ENCODE results near the gene PIP5K1B.

PIP5K1B gene

DNA sequence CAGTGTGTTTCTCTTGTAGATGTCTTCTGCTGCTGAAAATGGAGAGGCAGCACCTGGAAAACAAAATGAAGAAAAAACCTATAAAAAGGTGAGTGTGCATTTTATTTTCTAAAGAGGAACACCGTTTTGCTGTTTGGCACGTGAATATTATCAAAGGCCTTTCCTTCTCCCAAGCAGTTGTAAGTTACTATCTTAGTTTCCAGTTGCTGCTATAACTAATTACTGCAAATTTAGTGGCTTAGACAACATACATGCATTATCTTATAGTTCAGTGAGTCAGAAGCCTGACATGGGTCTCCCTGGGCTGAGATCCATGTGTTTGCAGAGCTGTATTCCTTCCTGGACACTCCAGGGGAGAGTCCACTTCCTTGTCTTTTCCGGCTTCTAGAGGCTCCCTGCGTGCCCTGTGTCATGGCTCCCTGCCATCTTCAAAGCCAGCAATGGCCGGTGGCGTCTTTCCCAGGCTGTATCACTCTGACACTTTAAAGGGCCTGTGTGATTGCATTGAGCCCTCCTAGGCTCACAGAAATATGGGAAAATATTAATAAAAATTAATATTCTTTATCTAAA lies 117.6 kb downstream of the PIP5K1B start:
- no peak overlapping the region for H3K4me3 Mint-ChIP-seq
- no peaks in the 10 kb centered on the region for H3K36me3 Mint-ChIP-seq (ENCODE audit: insufficient read depth)
- DNase-seq (ENCODE audit: low spot score in 2 of 2) (no peak), ATAC-seq (replicated peaks; ENCODE audit: extremely low read depth, poor library complexity, severe bottlenecking) (no peak)
- H3K27me3 Mint-ChIP-seq = peaks cover 34% of the 10 kb centered on the region
- no peaks in the 10 kb centered on the region for H3K4me1 Mint-ChIP-seq
- H3K27ac Mint-ChIP-seq (ENCODE audit: low read depth) = no peak overlapping the region
- no peaks in the 10 kb centered on the region for H3K9me3 Mint-ChIP-seq

DNA sequence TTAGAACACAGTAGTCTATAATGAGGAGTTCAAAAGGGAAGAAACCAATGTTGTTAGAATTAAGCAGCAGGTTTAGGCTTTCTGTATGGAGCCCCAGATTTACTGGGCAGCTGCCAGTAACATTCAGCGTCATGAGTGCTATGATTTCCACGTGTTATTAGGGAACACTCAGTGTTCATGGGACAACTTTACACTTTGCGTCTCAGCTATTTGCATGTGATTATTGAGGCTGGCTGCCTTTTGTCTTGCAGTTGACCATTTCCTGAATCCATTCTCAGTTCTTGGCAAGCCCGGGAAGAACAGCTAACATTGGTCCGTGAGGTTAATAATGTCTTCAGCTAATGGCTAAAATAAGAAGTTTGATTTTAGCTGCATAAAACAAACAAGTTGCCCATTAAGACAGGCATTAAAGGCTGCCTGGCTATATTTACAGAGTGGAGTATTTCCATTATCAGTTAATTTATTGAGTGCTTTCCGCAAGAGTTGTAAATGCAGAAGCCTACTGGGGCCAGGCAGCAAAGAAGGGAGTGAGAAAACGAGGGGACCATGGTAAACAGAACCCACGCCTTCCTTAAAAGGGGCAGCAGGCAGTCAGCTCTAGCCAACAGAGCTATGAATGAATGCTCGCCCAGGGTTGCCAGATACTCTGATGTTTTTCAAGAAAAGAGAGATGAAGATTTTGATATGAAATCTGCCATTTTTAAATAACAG lies 120.9 kb downstream of the PIP5K1B start:
- no peak for DNase-seq (ENCODE audit: low spot score in 2 of 2)
- no peak for ATAC-seq (replicated peaks; ENCODE audit: extremely low read depth, poor library complexity, severe bottlenecking)
- H3K4me1 Mint-ChIP-seq = no peaks in the 10 kb centered on the region
- peaks cover 21% of the 10 kb centered on the region for H3K27me3 Mint-ChIP-seq
- no peaks in the 10 kb centered on the region for H3K36me3 Mint-ChIP-seq (ENCODE audit: insufficient read depth)
- no peaks in the 10 kb centered on the region for H3K9me3 Mint-ChIP-seq
- H3K4me3 Mint-ChIP-seq = no peak overlapping the region
- no peak overlapping the region for H3K27ac Mint-ChIP-seq (ENCODE audit: low read depth)

DNA sequence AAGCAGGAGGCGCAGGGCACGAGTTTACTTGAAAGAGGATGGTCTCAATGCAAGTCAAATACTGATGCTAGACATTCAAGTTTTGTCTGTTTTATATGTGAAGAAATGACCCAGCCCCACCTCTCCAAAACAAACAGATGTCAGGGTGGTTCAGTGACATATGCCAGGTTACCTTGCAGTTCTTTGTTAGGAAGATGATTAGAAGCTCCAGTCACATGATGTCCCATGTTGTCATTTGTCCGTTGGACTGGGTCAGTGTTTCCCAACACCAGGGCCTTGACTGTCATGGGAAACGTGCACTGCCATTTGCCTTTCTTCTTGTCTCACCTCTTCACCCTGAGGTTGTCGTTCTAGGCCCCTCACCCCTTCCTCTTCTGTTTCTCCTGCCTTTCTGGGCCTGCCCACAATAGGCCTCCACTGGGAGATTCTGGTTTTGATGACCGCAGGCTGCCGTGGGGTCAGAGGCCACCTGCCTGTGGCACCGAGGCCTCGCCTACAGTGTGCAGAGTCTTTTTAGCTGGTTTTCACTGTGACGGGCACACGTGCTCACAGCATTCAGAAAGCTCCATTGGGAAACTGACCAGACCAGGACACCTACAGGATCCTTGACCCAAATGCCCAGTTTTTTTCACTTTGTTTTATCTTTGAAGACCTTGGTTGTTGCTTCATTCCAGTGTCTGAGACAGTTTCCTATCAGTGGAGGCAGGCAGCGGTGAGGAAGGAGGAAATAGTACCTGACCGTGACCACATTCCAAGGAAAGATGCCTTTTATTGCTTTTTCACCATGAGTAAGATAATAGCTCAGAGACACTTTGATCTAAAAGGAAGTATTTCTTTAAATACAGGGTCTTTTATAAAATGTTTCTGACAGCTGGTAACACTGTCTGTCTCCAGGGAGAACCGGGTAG lies 123.1 kb downstream of the PIP5K1B start:
- Mint-ChIP-seq H3K27me3 (peaks cover 20% of the 10 kb centered on the region), H3K4me3 (no peak overlapping the region), H3K36me3 (ENCODE audit: insufficient read depth) (no peaks in the 10 kb centered on the region), H3K9me3 (no peaks in the 10 kb centered on the region), H3K4me1 (no peaks in the 10 kb centered on the region), H3K27ac (ENCODE audit: low read depth) (no peak overlapping the region)
- DNase-seq (ENCODE audit: low spot score in 2 of 2) (no peak), ATAC-seq (replicated peaks; ENCODE audit: extremely low read depth, poor library complexity, severe bottlenecking) (no peak)

DNA sequence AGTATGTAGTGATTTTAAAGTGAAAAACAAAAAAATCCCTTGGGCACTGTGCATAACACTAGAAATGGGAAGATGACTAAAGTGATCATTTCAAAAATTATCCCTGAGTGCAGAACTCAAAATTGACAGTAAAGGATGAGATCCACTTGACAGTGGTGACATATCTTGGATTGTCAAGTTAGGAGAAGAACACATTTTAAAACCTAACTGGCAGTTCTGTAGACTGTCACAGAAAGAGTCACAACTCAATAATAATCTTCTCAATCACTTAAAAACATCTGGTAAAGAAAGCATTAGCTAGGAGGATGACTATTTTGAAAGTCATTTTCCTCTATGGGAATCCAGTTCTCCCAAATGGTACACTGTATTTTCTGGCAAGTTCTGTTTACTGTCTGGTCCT lies 127.1 kb downstream of the PIP5K1B start:
- H3K4me3 Mint-ChIP-seq = no peak overlapping the region
- H3K27me3 Mint-ChIP-seq = peaks cover 29% of the 10 kb centered on the region
- no peak overlapping the region for H3K27ac Mint-ChIP-seq (ENCODE audit: low read depth)
- DNase-seq (ENCODE audit: low spot score in 2 of 2) (no peak), ATAC-seq (replicated peaks; ENCODE audit: extremely low read depth, poor library complexity, severe bottlenecking) (no peak)
- H3K9me3 Mint-ChIP-seq = no peaks in the 10 kb centered on the region
- no peaks in the 10 kb centered on the region for H3K36me3 Mint-ChIP-seq (ENCODE audit: insufficient read depth)
- no peaks in the 10 kb centered on the region for H3K4me1 Mint-ChIP-seq

DNA sequence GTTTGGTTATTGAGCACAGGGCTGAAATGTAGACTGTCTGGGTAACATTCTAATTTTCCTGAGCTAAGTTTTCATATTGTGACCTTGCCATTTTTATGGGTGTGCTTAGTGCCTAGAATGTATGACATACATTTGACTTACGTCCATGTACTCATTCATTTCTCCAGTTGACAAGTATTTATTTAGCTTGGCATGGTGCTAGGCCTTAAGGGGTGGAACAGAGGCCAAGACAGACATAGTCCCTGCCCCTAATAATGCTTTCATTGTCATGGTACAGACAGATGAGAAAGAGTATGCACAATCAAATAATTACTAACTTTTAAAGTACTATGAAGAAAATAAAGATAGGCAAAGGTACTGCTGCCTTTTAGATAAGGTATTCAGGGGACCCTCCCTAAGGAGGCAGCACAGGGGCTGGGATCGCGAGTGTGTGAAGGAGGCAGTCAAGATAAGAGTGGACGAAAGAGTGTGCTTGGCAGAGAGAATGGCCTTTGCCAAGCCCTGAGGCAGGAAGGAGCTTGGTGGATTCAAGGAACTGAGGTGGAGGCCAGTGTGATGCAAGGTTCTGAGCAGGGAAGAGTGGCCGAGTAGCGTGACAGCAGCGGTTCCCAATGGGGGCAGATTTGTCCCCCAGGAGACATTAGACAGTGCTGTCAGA lies 128.0 kb downstream of the PIP5K1B start:
- Mint-ChIP-seq H3K27me3 (peaks cover 29% of the 10 kb centered on the region), H3K9me3 (no peaks in the 10 kb centered on the region), H3K36me3 (ENCODE audit: insufficient read depth) (no peaks in the 10 kb centered on the region), H3K4me1 (no peaks in the 10 kb centered on the region), H3K4me3 (no peak overlapping the region), H3K27ac (ENCODE audit: low read depth) (no peak overlapping the region)
- DNase-seq (ENCODE audit: low spot score in 2 of 2) (no peak), ATAC-seq (replicated peaks; ENCODE audit: extremely low read depth, poor library complexity, severe bottlenecking) (no peak)

DNA sequence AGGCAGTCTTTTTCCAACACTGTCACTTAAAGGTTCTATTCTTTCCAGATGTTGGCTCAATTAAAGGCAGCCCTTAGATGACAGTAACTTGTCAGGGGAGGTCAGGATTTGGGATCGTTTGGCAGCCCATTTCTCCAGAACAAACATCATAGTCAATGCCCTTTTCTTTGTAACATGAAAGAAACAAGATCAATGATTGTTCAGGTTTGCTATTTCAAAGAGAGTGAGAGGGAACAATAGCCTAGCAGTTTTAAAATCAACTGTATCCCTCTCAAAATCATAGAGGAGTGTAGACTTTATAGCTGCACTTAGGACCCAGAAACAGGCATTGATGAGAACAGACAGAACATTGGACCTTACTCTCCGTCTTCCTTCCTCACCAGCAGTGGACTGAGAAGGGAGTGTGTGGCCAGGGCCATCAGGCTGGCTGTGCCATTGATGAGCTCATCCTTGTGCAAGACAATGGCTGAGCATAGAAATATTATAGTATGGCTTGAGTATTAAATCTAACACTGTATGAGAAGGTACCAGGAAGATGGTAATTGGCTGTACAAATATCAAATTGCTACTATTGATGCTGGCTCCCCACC lies 130.0 kb downstream of the PIP5K1B start:
- H3K27me3 Mint-ChIP-seq = peaks cover 22% of the 10 kb centered on the region
- H3K4me1 Mint-ChIP-seq = no peaks in the 10 kb centered on the region
- H3K9me3 Mint-ChIP-seq = no peaks in the 10 kb centered on the region
- no peak overlapping the region for H3K27ac Mint-ChIP-seq (ENCODE audit: low read depth)
- DNase-seq (ENCODE audit: low spot score in 2 of 2) (no peak), ATAC-seq (replicated peaks; ENCODE audit: extremely low read depth, poor library complexity, severe bottlenecking) (no peak)
- no peaks in the 10 kb centered on the region for H3K36me3 Mint-ChIP-seq (ENCODE audit: insufficient read depth)
- H3K4me3 Mint-ChIP-seq = no peak overlapping the region

DNA sequence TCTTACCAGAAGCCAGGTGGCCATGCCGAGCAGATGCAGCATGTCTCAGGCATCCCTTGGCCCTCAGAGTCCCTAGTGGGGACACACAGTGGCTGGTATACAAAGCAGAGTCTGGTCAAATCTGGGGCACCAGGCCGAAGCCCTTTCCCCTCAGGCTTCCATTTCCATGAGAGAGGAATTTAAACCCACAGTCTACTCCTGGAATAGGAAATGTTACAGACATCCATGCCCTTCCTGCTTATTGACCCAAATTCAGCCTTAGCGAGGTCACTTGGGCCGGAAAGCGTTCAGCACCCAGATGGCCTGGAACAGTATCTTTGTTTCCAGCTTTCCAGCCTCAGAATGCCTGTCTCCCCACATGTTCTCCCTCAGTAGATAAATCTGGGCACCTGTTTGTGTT lies 131.7 kb downstream of the PIP5K1B start:
- Mint-ChIP-seq H3K27me3 (peaks cover 14% of the 10 kb centered on the region), H3K4me3 (no peak overlapping the region)

DNA sequence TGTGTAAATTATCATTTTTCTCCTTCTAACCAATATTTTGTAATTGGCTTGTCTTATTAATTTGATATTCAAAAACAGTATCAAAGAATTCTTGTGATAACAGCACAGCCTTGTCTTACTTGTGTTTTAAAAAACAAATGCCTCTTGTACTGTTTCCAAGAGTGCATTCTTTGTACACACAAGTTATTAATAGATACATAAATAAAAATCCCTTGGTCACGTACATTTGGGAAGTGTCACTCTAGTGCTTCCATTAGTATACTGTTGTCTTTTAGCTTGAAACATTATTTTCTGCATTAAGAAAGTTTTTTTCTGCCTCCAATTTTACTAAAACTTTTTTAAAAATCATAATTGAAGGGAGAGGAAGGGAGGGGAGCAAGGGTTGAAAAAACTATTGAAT lies 133.2 kb downstream of the PIP5K1B start:
- Mint-ChIP-seq H3K27ac (ENCODE audit: low read depth) (no peak overlapping the region), H3K27me3 (peaks cover 7% of the 10 kb centered on the region), H3K9me3 (no peaks in the 10 kb centered on the region), H3K36me3 (ENCODE audit: insufficient read depth) (no peaks in the 10 kb centered on the region), H3K4me3 (no peak overlapping the region), H3K4me1 (no peaks in the 10 kb centered on the region)
- ATAC-seq (replicated peaks; ENCODE audit: extremely low read depth, poor library complexity, severe bottlenecking) (no peak), DNase-seq (ENCODE audit: low spot score in 2 of 2) (no peak)

More for the DNA sequence above, 131.7 kb downstream of the PIP5K1B start:
- no peak for ATAC-seq (replicated peaks; ENCODE audit: extremely low read depth, poor library complexity, severe bottlenecking)
- no peak for DNase-seq (ENCODE audit: low spot score in 2 of 2)
- Mint-ChIP-seq H3K9me3 (no peaks in the 10 kb centered on the region), H3K4me1 (no peaks in the 10 kb centered on the region), H3K27ac (ENCODE audit: low read depth) (no peak overlapping the region), H3K36me3 (ENCODE audit: insufficient read depth) (no peaks in the 10 kb centered on the region)

DNA sequence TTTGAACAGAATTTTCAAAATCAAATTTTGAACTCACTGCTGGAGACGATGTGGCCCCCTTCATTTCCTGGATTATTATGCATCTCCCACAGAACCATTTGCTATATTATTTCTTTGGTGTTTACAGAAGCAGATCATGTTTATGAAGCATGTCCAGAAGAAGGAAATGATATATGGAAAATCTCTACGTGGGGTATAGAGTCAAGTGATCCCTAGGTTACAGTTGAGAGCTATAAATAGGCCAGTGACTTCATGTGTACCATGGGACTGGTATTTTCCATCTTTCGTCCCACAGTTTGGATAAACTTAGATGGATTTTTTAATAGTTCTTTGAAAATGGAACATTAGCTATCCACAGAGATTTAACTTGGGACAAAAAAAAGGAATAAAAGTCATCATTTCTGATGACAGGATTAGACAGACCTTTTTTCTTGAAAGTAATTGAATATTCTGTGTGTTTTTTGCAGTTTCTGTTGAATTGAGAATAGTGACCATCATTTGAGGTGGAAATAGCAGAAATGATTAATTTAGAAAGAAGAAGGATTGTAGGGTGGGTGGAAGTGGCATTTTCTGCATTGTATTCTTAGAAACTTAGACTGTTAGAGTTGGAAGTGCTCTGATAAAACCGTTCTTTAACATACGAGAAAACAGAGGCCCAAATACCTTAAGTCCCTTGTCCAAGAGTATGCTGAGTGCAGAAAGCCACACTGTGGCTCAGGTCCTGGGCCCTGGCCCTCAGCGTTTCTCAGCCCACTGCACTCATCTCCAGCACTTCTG lies 136.4 kb downstream of the PIP5K1B start:
- no peak for ATAC-seq (replicated peaks; ENCODE audit: extremely low read depth, poor library complexity, severe bottlenecking)

DNA sequence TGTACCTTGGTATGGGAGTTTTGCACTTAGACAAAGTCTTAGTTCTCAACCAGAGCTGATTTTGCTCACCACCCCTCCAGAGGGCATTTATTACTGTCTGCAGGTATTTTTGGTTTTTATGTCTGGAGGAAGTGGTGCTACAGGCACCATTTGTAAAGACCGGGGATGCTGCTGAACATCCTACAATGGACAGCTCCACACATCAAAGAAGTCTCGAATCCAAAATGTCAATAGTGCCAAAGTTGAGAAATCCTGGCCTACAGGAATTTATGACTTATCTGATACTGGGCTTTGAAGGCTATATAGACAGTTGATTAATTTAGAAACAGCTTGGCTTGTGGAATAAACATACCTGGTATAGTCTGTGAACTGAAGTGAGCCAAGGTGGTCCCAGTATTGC lies 137.5 kb downstream of the PIP5K1B start:
- Mint-ChIP-seq H3K4me1 (no peaks in the 10 kb centered on the region), H3K9me3 (no peaks in the 10 kb centered on the region), H3K36me3 (ENCODE audit: insufficient read depth) (no peaks in the 10 kb centered on the region), H3K27me3 (peaks cover 12% of the 10 kb centered on the region), H3K27ac (ENCODE audit: low read depth) (no peak overlapping the region), H3K4me3 (no peak overlapping the region)
- DNase-seq (ENCODE audit: low spot score in 2 of 2) = no peak
- ATAC-seq (replicated peaks; ENCODE audit: extremely low read depth, poor library complexity, severe bottlenecking) = no peak

More for the DNA sequence above, 136.4 kb downstream of the PIP5K1B start:
- no peaks in the 10 kb centered on the region for H3K36me3 Mint-ChIP-seq (ENCODE audit: insufficient read depth)
- H3K27me3 Mint-ChIP-seq = peaks cover 12% of the 10 kb centered on the region
- no peak overlapping the region for H3K4me3 Mint-ChIP-seq
- no peak for DNase-seq (ENCODE audit: low spot score in 2 of 2)
- no peaks in the 10 kb centered on the region for H3K4me1 Mint-ChIP-seq
- no peak overlapping the region for H3K27ac Mint-ChIP-seq (ENCODE audit: low read depth)
- no peaks in the 10 kb centered on the region for H3K9me3 Mint-ChIP-seq

DNA sequence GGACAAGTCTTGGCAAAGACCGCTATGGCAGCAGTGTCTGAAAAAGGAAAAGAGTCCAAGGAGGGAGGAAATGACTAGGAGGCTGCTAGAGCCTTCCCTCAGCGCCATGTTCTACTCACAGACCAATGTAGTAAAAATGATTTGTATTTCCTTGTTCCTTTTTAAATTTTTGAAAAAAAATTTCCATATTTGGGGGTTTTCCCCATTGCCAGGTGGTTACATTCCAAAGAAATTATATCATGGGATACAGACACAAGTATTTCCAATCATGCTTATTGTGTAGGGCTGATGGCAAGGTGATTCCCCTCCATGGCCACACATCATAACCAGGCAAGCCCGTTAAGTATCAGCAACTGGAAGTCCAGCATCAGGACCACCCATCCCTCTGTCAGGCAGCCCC lies 138.2 kb downstream of the PIP5K1B start:
- H3K27me3 Mint-ChIP-seq = peaks cover 12% of the 10 kb centered on the region
- H3K4me3 Mint-ChIP-seq = no peak overlapping the region
- H3K36me3 Mint-ChIP-seq (ENCODE audit: insufficient read depth) = no peaks in the 10 kb centered on the region
- no peak overlapping the region for H3K27ac Mint-ChIP-seq (ENCODE audit: low read depth)
- DNase-seq (ENCODE audit: low spot score in 2 of 2) = no peak
- no peaks in the 10 kb centered on the region for H3K9me3 Mint-ChIP-seq
- H3K4me1 Mint-ChIP-seq = no peaks in the 10 kb centered on the region
- no peak for ATAC-seq (replicated peaks; ENCODE audit: extremely low read depth, poor library complexity, severe bottlenecking)

DNA sequence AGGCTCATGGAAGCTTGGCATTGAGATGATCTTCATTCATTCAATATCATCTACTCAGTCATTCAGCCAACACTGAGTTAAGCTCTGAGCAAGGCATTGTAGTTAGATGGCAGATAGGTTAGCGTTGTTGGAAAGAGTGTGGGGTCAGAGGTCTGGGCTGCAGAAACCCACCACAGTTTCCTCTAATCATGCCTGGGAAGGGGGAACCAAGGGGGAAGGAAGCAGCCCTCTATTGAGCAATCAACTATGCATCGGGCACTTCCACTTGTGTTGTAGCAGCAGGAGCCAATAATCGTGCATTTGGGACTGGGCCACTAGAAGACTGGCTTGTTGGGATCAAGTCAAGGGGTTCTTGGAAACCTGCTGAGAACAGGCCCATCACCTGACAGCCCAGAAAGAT lies 139.1 kb downstream of the PIP5K1B start:
- H3K4me3 Mint-ChIP-seq = no peak overlapping the region
- no peaks in the 10 kb centered on the region for H3K36me3 Mint-ChIP-seq (ENCODE audit: insufficient read depth)
- peaks cover 12% of the 10 kb centered on the region for H3K27me3 Mint-ChIP-seq
- H3K4me1 Mint-ChIP-seq = no peaks in the 10 kb centered on the region
- no peak for ATAC-seq (replicated peaks; ENCODE audit: extremely low read depth, poor library complexity, severe bottlenecking)
- H3K27ac Mint-ChIP-seq (ENCODE audit: low read depth) = no peak overlapping the region
- H3K9me3 Mint-ChIP-seq = no peaks in the 10 kb centered on the region
- no peak for DNase-seq (ENCODE audit: low spot score in 2 of 2)

Data from central memory CD8-positive, alpha-beta T cell (primary cell).